ENCODE data around the gene LRRC8D. TPM values are rescaled to one million over a fixed set of nuclear protein-coding genes. Genes with fewer than 3 reads are reported as not detected.

LRRC8D gene
- total and polyA plus RNA-seq, 2 experiments from 2014 or later: 23.6 to 48.8 TPM

- H3K4me1 ChIP-seq (ENCODE audit: insufficient read depth): peaks cover 42% of the 10 kb centered on the region
- H4K20me1 ChIP-seq (replicated peaks; ENCODE audit: insufficient read depth): no peaks in the 10 kb centered on the region
- H3K27ac ChIP-seq (ENCODE audit: low read depth): peak overlapping the region; percentile 29; the same call in 1 of the 2 replicates
- H3K9me2 ChIP-seq (ENCODE audit: insufficient read depth): no peaks in the 10 kb centered on the region
- H2AFZ ChIP-seq: no peak overlapping the region
- no peaks in the 10 kb centered on the region for H3K36me3 Mint-ChIP-seq (ENCODE audit: low read depth)
- no peak overlapping the region for H3K27ac Mint-ChIP-seq
- peaks cover 5% of the 10 kb centered on the region for H3K27me3 Mint-ChIP-seq (ENCODE audit: insufficient read depth, low read depth, poor library complexity)
- no peaks in the 10 kb centered on the region for H3K27me3 ChIP-seq (ENCODE audit: insufficient read depth)
- H3K36me3 ChIP-seq (ENCODE audit: insufficient read depth): no peaks in the 10 kb centered on the region
- H3K4me1 Mint-ChIP-seq: peaks cover 49% of the 10 kb centered on the region
- no peaks in the 10 kb centered on the region for H3K9me3 Mint-ChIP-seq
- ATAC-seq: no peak
- no peak overlapping the region for H3K4me3 Mint-ChIP-seq
- H3K4me2 ChIP-seq: no peak overlapping the region
- DNase-seq (ENCODE audit: low spot score): no peak
- H3K79me2 ChIP-seq (replicated peaks; ENCODE audit: insufficient read depth): no peaks in the 10 kb centered on the region
- no peaks in the 10 kb centered on the region for H3F3A ChIP-seq (replicated peaks; ENCODE audit: low read depth)
- TF ChIP-seq, protein P1, sequence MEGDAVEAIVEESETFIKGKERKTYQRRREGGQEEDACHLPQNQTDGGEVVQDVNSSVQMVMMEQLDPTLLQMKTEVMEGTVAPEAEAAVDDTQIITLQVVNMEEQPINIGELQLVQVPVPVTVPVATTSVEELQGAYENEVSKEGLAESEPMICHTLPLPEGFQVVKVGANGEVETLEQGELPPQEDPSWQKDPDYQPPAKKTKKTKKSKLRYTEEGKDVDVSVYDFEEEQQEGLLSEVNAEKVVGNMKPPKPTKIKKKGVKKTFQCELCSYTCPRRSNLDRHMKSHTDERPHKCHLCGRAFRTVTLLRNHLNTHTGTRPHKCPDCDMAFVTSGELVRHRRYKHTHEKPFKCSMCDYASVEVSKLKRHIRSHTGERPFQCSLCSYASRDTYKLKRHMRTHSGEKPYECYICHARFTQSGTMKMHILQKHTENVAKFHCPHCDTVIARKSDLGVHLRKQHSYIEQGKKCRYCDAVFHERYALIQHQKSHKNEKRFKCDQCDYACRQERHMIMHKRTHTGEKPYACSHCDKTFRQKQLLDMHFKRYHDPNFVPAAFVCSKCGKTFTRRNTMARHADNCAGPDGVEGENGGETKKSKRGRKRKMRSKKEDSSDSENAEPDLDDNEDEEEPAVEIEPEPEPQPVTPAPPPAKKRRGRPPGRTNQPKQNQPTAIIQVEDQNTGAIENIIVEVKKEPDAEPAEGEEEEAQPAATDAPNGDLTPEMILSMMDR (conservative IDR thresholded peaks at IDR 0.05; ENCODE audit: low read depth in 2 of 2): no peak
- no peak for TF ChIP-seq JUNB (IDR thresholded peaks at IDR 0.05; ENCODE audit: unreplicated experiment)
- TF ChIP-seq ZNF331 (CRISPR knock-in tag; IDR thresholded peaks at IDR 0.05; ENCODE audit: low read depth): no peak
- no peak for TF ChIP-seq POLR2AphosphoS5 (IDR thresholded peaks at IDR 0.05; ENCODE audit: low read depth)
- no peak for TF ChIP-seq NANOG (IDR thresholded peaks at IDR 0.05; ENCODE audit: borderline replicate concordance)
- no peak for TF ChIP-seq EZH2 (IDR thresholded peaks at IDR 0.05; ENCODE audit: low read depth, unreplicated experiment)
- TF ChIP-seq STAT1 (IDR thresholded peaks at IDR 0.05; ENCODE audit: unreplicated experiment): no peak
- no peak for TF ChIP-seq ETS1 (IDR thresholded peaks at IDR 0.05)
- no peak for TF ChIP-seq CREB1 (CRISPR knock-in tag; IDR thresholded peaks at IDR 0.05; ENCODE audit: low read depth)
- no peak for TF ChIP-seq EZH2phosphoT487 (IDR thresholded peaks at IDR 0.05; ENCODE audit: unreplicated experiment)
- TF ChIP-seq ZNF114 (CRISPR knock-in tag; IDR thresholded peaks at IDR 0.05): no peak
- TF ChIP-seq, protein P2, sequence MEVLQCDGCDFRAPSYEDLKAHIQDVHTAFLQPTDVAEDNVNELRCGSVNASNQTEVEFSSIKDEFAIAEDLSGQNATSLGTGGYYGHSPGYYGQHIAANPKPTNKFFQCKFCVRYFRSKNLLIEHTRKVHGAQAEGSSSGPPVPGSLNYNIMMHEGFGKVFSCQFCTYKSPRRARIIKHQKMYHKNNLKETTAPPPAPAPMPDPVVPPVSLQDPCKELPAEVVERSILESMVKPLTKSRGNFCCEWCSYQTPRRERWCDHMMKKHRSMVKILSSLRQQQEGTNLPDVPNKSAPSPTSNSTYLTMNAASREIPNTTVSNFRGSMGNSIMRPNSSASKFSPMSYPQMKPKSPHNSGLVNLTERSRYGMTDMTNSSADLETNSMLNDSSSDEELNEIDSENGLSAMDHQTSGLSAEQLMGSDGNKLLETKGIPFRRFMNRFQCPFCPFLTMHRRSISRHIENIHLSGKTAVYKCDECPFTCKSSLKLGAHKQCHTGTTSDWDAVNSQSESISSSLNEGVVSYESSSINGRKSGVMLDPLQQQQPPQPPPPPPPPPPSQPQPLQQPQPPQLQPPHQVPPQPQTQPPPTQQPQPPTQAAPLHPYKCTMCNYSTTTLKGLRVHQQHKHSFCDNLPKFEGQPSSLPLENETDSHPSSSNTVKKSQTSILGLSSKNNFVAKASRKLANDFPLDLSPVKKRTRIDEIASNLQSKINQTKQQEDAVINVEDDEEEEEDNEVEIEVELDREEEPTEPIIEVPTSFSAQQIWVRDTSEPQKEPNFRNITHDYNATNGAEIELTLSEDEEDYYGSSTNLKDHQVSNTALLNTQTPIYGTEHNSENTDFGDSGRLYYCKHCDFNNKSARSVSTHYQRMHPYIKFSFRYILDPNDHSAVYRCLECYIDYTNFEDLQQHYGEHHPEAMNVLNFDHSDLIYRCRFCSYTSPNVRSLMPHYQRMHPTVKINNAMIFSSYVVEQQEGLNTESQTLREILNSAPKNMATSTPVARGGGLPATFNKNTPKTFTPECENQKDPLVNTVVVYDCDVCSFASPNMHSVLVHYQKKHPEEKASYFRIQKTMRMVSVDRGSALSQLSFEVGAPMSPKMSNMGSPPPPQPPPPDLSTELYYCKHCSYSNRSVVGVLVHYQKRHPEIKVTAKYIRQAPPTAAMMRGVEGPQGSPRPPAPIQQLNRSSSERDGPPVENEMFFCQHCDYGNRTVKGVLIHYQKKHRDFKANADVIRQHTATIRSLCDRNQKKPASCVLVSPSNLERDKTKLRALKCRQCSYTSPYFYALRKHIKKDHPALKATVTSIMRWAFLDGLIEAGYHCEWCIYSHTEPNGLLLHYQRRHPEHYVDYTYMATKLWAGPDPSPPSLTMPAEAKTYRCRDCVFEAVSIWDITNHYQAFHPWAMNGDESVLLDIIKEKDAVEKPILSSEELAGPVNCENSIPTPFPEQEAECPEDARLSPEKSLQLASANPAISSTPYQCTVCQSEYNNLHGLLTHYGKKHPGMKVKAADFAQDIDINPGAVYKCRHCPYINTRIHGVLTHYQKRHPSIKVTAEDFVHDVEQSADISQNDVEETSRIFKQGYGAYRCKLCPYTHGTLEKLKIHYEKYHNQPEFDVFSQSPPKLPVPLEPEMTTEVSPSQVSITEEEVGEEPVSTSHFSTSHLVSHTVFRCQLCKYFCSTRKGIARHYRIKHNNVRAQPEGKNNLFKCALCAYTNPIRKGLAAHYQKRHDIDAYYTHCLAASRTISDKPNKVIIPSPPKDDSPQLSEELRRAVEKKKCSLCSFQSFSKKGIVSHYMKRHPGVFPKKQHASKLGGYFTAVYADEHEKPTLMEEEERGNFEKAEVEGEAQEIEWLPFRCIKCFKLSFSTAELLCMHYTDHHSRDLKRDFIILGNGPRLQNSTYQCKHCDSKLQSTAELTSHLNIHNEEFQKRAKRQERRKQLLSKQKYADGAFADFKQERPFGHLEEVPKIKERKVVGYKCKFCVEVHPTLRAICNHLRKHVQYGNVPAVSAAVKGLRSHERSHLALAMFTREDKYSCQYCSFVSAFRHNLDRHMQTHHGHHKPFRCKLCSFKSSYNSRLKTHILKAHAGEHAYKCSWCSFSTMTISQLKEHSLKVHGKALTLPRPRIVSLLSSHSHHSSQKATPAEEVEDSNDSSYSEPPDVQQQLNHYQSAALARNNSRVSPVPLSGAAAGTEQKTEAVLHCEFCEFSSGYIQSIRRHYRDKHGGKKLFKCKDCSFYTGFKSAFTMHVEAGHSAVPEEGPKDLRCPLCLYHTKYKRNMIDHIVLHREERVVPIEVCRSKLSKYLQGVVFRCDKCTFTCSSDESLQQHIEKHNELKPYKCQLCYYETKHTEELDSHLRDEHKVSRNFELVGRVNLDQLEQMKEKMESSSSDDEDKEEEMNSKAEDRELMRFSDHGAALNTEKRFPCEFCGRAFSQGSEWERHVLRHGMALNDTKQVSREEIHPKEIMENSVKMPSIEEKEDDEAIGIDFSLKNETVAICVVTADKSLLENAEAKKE (CRISPR knock-in tag; IDR thresholded peaks at IDR 0.05): no peak
- H3K4me3 ChIP-seq: no peak overlapping the region
These were observed 131.8 kb downstream of the LRRC8D start for GRCh38 chr1:89952605-89953130.
